ENCODE measurements around the gene PPP3CB. TPM values are rescaled to one million over a fixed set of nuclear protein-coding genes. Genes with fewer than 3 reads are reported as not detected.
A peak's percentile ranks its signal among the peaks of the same experiment; 100 is the strongest.

The PPP3CB gene
- total RNA-seq (2014; rRNA removed; shearing (Covaris generic)) (38.5 and 42.9 TPM in 2 replicates), polyA plus RNA-seq (2016; fragmentation: Nextera tagmentation; extraction: Ambion mirVana) (17.9 and 18.3 TPM in 2 replicates)
- long read RNA-seq, partial matches to known transcripts, result 0 of 3 reads
- long read RNA-seq, other reads (novel, unspliced or antisense), result 3 of 3 reads

- Histone ChIP-seq H3K4me2 (peak within 1 kb of the TSS; percentile 98), H3K4me1 (ENCODE audit: insufficient read depth) (peaks cover 15% of the 10 kb centered on the region), H3K79me2 (replicated peaks; ENCODE audit: insufficient read depth) (peaks cover 42% of the 10 kb centered on the region), H3K27me3 (ENCODE audit: insufficient read depth) (no peaks in the 10 kb centered on the region), H2AFZ (peak within 1 kb of the TSS; percentile 87), H3K4me3 (peak within 1 kb of the TSS; percentile 95), H3K9me2 (ENCODE audit: insufficient read depth) (no peaks in the 10 kb centered on the region), H3F3A (replicated peaks; ENCODE audit: low read depth) (peaks cover 6% of the 10 kb centered on the region; the same call in 1 of the 2 replicates), H3K27ac (ENCODE audit: low read depth) (peak within 1 kb of the TSS; percentile 94), H4K20me1 (replicated peaks; ENCODE audit: insufficient read depth) (no peaks in the 10 kb centered on the region), H3K36me3 (ENCODE audit: insufficient read depth) (no peaks in the 10 kb centered on the region; the same call in 1 of the 2 replicates)
- DNase-seq (ENCODE audit: low spot score) (peak; percentile 98), ATAC-seq (peak; percentile 93)
- TF ChIP-seq STAT1 (IDR thresholded peaks at IDR 0.05; ENCODE audit: unreplicated experiment) (no peak), JUNB (IDR thresholded peaks at IDR 0.05; ENCODE audit: unreplicated experiment) (peak; percentile 99), ZNF114 (CRISPR knock-in tag; IDR thresholded peaks at IDR 0.05) (no peak), NANOG (IDR thresholded peaks at IDR 0.05; ENCODE audit: borderline replicate concordance) (no peak), EZH2phosphoT487 (IDR thresholded peaks at IDR 0.05; ENCODE audit: unreplicated experiment) (no peak), REST (IDR thresholded peaks at IDR 0.05; ENCODE audit: unreplicated experiment) (no peak), ZNF462 (CRISPR knock-in tag; IDR thresholded peaks at IDR 0.05) (no peak), CREB1 (CRISPR knock-in tag; IDR thresholded peaks at IDR 0.05; ENCODE audit: low read depth) (peak; percentile 34; the same call in 1 of the 2 replicates), EZH2 (IDR thresholded peaks at IDR 0.05; ENCODE audit: low read depth, unreplicated experiment) (no peak), ZNF331 (CRISPR knock-in tag; IDR thresholded peaks at IDR 0.05; ENCODE audit: low read depth) (no peak), POLR2AphosphoS5 (IDR thresholded peaks at IDR 0.05; ENCODE audit: low read depth) (peak; percentile 58), ETS1 (IDR thresholded peaks at IDR 0.05) (no peak), CTCF (conservative IDR thresholded peaks at IDR 0.05; ENCODE audit: low read depth in 2 of 2) (no peak)
- H3K27me3 Mint-ChIP-seq (ENCODE audit: insufficient read depth, low read depth, poor library complexity), result peaks cover 4% of the 10 kb centered on the region
- H3K27ac Mint-ChIP-seq, result peak within 1 kb of the TSS; percentile 96
- H3K9me3 Mint-ChIP-seq, result no peaks in the 10 kb centered on the region; the same call in 2 of the 3 replicates
- H3K36me3 Mint-ChIP-seq (ENCODE audit: low read depth), result peaks cover 18% of the 10 kb centered on the region
- peaks cover 24% of the 10 kb centered on the region for H3K4me1 Mint-ChIP-seq
- H3K4me3 Mint-ChIP-seq, result peak within 1 kb of the TSS; percentile 87
Measured at GRCh38 chr10:73495884-73496674, at the start of gene PPP3CB. PPP3CB (minus strand) TSS chr10:73496024; CDS start chr10:73495889, 135 bp downstream.

Measured in GM23338 (cell line).